Smooth muscle cell (in vitro differentiated cells): ENCODE data around the gene IL5RA. TPM values are rescaled to one million over a fixed set of nuclear protein-coding genes. Genes with fewer than 3 reads are reported as not detected.

Experiments used
- DNase-seq: peaks from one replicate; lab custom pipeline; 2025; ENCODE audit not compliant: unreplicated experiment; lab: John Stamatoyannopoulos, UW
- H2AFZ ChIP-seq: fragments of 200-600 bp; sonication (generic); 2 replicates; pipeline ENCODE4 v1.6.0; 2016; ENCODE audit warnings: antibody characterized with exemption, low read depth, mild to moderate bottlenecking
- H3F3A ChIP-seq: fragments of 200-600 bp; sonication (generic); 2 replicates; pipeline ENCODE4 v1.6.0; 2017; ENCODE audit warnings: antibody characterized with exemption, low read depth
- H3K27ac ChIP-seq: fragments of 200-600 bp; sonication (generic); 2 replicates; pipeline ENCODE4 v1.5.1; 2016; ENCODE audit warnings: low read depth, mild to moderate bottlenecking
- H3K27me3 ChIP-seq: fragments of 200-600 bp; sonication (generic); 2 replicates; pipeline ENCODE4 v1.6.1; 2016; ENCODE audit warnings: low read depth, mild to moderate bottlenecking
- H3K36me3 ChIP-seq: fragments of 200-600 bp; sonication (generic); 2 replicates; pipeline ENCODE4 v1.5.1; 2016; ENCODE audit warnings: low read depth
- H3K4me1 ChIP-seq: fragments of 200-600 bp; sonication (generic); 2 replicates; pipeline ENCODE4 v1.5.1; 2016; ENCODE audit warnings: low read depth
- H3K4me2 ChIP-seq: fragments of 200-600 bp; sonication (generic); 2 replicates; pipeline ENCODE4 v1.6.0; 2016; ENCODE audit warnings: mild to moderate bottlenecking
- H3K4me3 ChIP-seq: fragments of 200-600 bp; sonication (generic); 2 replicates; pipeline ENCODE4 v1.5.1; 2016; ENCODE audit warnings: mild to moderate bottlenecking
- H3K79me2 ChIP-seq: fragments of 200-600 bp; sonication (generic); 2 replicates; pipeline ENCODE4 v1.6.0; 2016; ENCODE audit warnings: low read depth, mild to moderate bottlenecking
- H3K9ac ChIP-seq: fragments of 200-600 bp; sonication (generic); 2 replicates; pipeline ENCODE4 v1.6.0; 2016; ENCODE audit warnings: low read depth
- H3K9me3 ChIP-seq: fragments of 200-600 bp; sonication (generic); replicated peaks from 2 replicates; pipeline ENCODE4 v1.5.1; 2016; ENCODE audit warnings: low read depth
- H4K20me1 ChIP-seq: fragments of 200-600 bp; sonication (generic); 2 replicates; pipeline ENCODE4 v1.6.0; 2016; ENCODE audit warnings: low read depth
- CTCF ChIP-seq: fragments of 200-600 bp; sonication (generic); IDR thresholded peaks from 2 replicates; pipeline ENCODE4 v1.5.1; 2017; ENCODE audit warnings: borderline replicate concordance, mild to moderate bottlenecking, antibody characterized with exemption; ENCODE audit not compliant: insufficient read depth, poor library complexity, severe bottlenecking
- WGBS: methylation state at CpG from one replicate; pipeline ENCODE4 v1.1.7; 2016; ENCODE audit warnings: low lambda C conversion rate; 5-methylcytosine and 5-hydroxymethylcytosine counted together
- polyA plus RNA-seq: library from polyadenylated mRNA; unstranded; fragments of >200 nt; fragmentation: Nextera tagmentation; extraction: Ambion mirVana; gene quantifications from 2 replicates; pipeline ENCODE4 v1.2.1, GENCODE V29; 2016
- total RNA-seq: library from RNA; depleted of rRNA; stranded (reverse); fragments of >200 nt; gene quantifications from 2 replicates; pipeline ENCODE4 v1.2.3, GENCODE V29; 2014

The IL5RA gene
- total and polyA plus RNA-seq, 2 experiments from 2014 or later = 0.14 TPM; not detected in 1

DNA sequence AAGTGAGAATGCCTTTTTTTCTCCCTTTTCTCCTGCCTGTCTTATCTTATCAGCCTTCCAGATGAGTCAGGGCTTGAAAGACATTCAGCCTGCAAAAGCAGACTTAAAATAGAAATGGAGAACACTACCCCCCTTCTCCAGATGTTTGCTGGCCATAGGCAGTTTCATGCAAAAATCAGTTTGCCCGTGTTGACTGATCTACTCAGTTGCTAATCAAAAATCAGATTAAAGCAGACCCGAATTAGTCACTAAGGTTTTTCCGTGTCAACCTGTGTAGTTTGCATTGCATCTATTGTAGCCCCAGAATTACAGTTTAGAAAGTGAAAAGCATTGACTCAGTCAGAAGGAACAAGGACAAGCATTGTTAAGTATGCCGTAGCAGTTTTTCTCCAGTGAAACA, 56.2 kb downstream of the IL5RA start:
- TF ChIP-seq CTCF = no peak
- peak overlapping the region; percentile 2 for H3K4me3 ChIP-seq
- 7% methylated on average over 4 of the region's 4 CpGs for WGBS
- no peaks in the 10 kb centered on the region for H3K27me3 ChIP-seq
- H3K79me2 ChIP-seq = no peaks in the 10 kb centered on the region
- no peak overlapping the region for H3K9ac ChIP-seq
- H3K4me1 ChIP-seq = peaks cover 9% of the 10 kb centered on the region
- no peaks in the 10 kb centered on the region for H3K36me3 ChIP-seq
- DNase-seq = no peak
- no peak overlapping the region for H3K27ac ChIP-seq
- H3F3A ChIP-seq = no peaks in the 10 kb centered on the region
- no peaks in the 10 kb centered on the region for H3K9me3 ChIP-seq
- peak overlapping the region; percentile 74 for H3K4me2 ChIP-seq
- H4K20me1 ChIP-seq = no peaks in the 10 kb centered on the region
- no peak overlapping the region for H2AFZ ChIP-seq

DNA sequence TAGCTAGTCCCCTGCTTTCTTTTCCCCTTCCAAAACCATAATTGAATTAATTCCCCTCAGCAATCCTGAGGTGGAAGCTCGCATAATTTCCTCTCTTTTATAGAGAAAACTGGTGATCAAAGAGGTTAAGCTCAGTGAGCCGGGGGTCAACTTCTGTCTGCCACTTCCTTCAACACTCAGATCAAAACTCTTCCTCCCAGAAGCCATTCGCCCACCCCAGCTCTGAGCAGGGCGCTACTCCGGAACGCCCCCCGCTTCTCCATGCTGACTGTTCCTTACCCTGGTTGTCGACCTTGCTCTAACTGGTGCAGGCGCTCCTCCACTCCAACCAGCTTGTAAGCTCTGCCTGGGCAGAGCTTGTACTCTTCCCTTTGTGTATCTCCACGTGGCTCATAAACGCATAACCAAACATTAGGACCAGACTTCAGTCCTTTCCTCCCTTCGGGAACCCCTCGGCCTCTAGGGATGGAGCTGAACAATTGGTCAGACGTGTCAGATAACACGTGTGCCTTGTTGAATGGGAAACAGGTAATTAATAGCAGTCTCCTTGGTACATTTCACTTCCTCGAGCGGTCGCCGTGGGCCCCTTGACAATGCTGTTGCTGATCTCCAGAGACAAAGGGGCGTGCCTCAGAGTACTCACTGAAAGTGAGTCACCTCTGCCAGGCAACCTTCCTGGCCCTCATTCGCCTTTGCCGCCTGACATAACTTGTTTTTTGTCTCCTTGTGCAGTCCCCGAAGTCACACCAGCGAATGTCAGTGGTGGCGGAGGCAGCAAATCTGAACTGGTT, 71.8 kb downstream of the IL5RA start:
- Histone ChIP-seq H3K4me1 (peaks cover 5% of the 10 kb centered on the region), H4K20me1 (no peaks in the 10 kb centered on the region), H3K36me3 (no peaks in the 10 kb centered on the region), H3K27ac (no peak overlapping the region), H3K4me3 (no peak overlapping the region), H3K27me3 (no peaks in the 10 kb centered on the region), H3K9ac (no peak overlapping the region), H3K79me2 (no peaks in the 10 kb centered on the region), H3F3A (no peaks in the 10 kb centered on the region), H3K4me2 (peak overlapping the region; percentile 50), H3K9me3 (no peaks in the 10 kb centered on the region), H2AFZ (peak overlapping the region; percentile 57)
- TF ChIP-seq CTCF = no peak
- WGBS = 71% methylated on average over 25 of the region's 25 CpGs
- DNase-seq = no peak

GRCh38 chr3:3037156-3037555, 73.0 kb downstream of the IL5RA start:
- Histone ChIP-seq H3K9me3 (no peaks in the 10 kb centered on the region), H3K4me1 (peaks cover 5% of the 10 kb centered on the region)
- WGBS = 93% methylated on average over 13 of the region's 13 CpGs

More at GRCh38 chr3:3037156-3037555, 73.0 kb downstream of the IL5RA start:
- H3K9ac ChIP-seq = no peak overlapping the region
- no peak overlapping the region for H3K4me3 ChIP-seq
- no peaks in the 10 kb centered on the region for H3K27me3 ChIP-seq
- H3K79me2 ChIP-seq = no peaks in the 10 kb centered on the region
- no peak for DNase-seq
- no peak overlapping the region for H3K27ac ChIP-seq
- H3K4me2 ChIP-seq = no peak overlapping the region
- no peak overlapping the region for H2AFZ ChIP-seq
- no peaks in the 10 kb centered on the region for H4K20me1 ChIP-seq
- TF ChIP-seq CTCF = no peak
- no peaks in the 10 kb centered on the region for H3F3A ChIP-seq
- H3K36me3 ChIP-seq = no peaks in the 10 kb centered on the region
